ENCODE measurements around the gene ALOXE3. TPM values are rescaled to one million over a fixed set of nuclear protein-coding genes. Genes with fewer than 3 reads are reported as not detected.

Gene ALOXE3
- total RNA-seq, 4 donors from 2014 or later = not detected

GRCh38 chr17:8056232-8056975 is 61.9 kb downstream of the ALOXE3 start:
- TF ChIP-seq CTCF (IDR thresholded peaks at IDR 0.05; ENCODE audit: low read depth) = no peak

- no peak for TF ChIP-seq CTCF (IDR thresholded peaks at IDR 0.05; ENCODE audit: low read depth)
Observed at GRCh38 chr17:8055851-8056231, 62.5 kb downstream of the ALOXE3 start.

- TF ChIP-seq CTCF (IDR thresholded peaks at IDR 0.05; ENCODE audit: low read depth) = no peak
Observed at GRCh38 chr17:8053600-8053999, 64.7 kb downstream of the ALOXE3 start.

GRCh38 chr17:8052256-8053252 is 65.8 kb downstream of the ALOXE3 start:
- no peak for TF ChIP-seq CTCF (IDR thresholded peaks at IDR 0.05; ENCODE audit: low read depth)

GRCh38 chr17:8051831-8052230 is 66.5 kb downstream of the ALOXE3 start:
- no peak for TF ChIP-seq CTCF (IDR thresholded peaks at IDR 0.05; ENCODE audit: low read depth)

- TF ChIP-seq CTCF (IDR thresholded peaks at IDR 0.05; ENCODE audit: low read depth) = no peak
Observed at GRCh38 chr17:8048736-8049135, 69.6 kb downstream of the ALOXE3 start.

- TF ChIP-seq CTCF (IDR thresholded peaks at IDR 0.05; ENCODE audit: low read depth) = no peak
Observed at GRCh38 chr17:8048236-8048635, 70.1 kb downstream of the ALOXE3 start.
